Hepatocyte (in vitro differentiated cells): Measurements from ENCODE around the gene ZNF439.

Experiments
- EZH2 ChIP-seq: fragments of 200-600 bp; sonication (generic); IDR thresholded peaks from 2 replicates; pipeline ENCODE4 v1.6.1; 2016; ENCODE audit warnings: antibody characterized with exemption, mild to moderate bottlenecking, borderline replicate concordance
- EZH2phosphoT487 ChIP-seq: fragments of 200-600 bp; sonication (generic); IDR thresholded peaks from one replicate; pipeline ENCODE4 v1.6.1; 2018; ENCODE audit warnings: antibody characterized with exemption, mild to moderate bottlenecking, low read depth, moderate library complexity; ENCODE audit not compliant: unreplicated experiment, severe bottlenecking
- TF ChIP-seq, protein P1 (sequence below): fragments of 200-600 bp; sonication (generic); IDR thresholded peaks from 2 replicates; pipeline ENCODE4 v1.5.1; 2016; ENCODE audit warnings: antibody characterized with exemption, mild to moderate bottlenecking; ENCODE audit not compliant: poor library complexity

DNA sequence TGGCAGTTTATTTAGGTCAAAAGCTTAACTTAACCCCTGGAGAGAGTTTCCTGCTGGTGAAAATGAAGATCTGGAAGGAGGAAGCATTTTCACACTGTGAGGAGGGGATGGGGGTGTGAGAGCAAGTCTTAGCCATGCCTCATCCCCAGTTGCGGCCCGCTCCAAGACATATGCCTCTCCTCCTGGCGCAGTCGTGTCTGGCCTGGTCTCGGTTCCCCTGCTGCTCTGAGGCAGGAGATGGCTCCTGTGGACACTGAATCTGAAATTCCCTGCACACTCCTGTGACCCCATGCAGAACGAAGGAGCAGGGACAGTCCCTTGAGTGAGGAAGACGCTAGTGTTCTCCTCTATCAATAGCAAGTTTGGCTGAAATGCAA, 38.7 kb downstream of the ZNF439 start:
- TF ChIP-seq, protein P1, sequence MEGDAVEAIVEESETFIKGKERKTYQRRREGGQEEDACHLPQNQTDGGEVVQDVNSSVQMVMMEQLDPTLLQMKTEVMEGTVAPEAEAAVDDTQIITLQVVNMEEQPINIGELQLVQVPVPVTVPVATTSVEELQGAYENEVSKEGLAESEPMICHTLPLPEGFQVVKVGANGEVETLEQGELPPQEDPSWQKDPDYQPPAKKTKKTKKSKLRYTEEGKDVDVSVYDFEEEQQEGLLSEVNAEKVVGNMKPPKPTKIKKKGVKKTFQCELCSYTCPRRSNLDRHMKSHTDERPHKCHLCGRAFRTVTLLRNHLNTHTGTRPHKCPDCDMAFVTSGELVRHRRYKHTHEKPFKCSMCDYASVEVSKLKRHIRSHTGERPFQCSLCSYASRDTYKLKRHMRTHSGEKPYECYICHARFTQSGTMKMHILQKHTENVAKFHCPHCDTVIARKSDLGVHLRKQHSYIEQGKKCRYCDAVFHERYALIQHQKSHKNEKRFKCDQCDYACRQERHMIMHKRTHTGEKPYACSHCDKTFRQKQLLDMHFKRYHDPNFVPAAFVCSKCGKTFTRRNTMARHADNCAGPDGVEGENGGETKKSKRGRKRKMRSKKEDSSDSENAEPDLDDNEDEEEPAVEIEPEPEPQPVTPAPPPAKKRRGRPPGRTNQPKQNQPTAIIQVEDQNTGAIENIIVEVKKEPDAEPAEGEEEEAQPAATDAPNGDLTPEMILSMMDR: no peak
- TF ChIP-seq EZH2 (no peak), EZH2phosphoT487 (no peak)
